Measurements from ENCODE around the gene NSUN4. TPM values are rescaled to one million over a fixed set of nuclear protein-coding genes. Genes with fewer than 3 reads are reported as not detected.

The NSUN4 gene
- total RNA-seq, 1 donor from 2014 or later, result 30.3 TPM

DNA sequence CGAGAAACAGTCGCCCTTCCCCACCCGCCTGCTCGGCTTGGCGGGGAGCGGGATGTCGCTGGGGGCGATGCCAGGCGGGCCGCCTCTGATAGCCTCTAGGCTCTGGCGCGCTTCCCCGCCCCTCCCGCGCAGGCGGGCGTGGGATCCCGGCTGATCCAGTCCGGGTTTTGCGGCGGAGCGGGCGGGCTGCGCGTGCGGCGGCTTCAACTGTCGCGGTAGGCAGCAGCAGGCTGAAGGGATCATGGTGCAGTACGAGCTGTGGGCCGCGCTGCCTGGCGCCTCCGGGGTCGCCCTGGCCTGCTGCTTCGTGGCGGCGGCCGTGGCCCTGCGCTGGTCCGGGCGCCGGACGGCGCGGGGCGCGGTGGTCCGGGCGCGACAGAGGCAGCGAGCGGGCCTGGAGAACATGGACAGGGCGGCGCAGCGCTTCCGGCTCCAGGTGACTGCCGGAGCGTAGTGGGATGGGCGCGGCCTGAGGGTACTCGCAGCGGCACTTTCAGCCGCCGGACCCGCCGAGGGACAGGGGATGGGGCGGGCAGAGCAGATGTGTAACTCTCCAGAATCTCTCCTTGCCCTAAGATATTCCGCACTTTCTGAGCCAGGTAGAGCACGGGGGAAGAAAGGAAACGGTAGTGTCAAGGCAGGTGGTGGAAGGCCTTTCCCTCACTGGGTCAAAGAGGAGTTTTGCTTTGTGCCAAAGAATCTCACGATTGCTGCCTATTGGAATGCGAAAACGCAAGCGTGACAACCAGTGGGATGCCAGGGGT is 53.7 kb downstream of the NSUN4 start, which contains the start of gene FAAH:
Gene FAAH (plus strand): TSS at position 210 of the 764 bp plus-strand sequence. CDS start 32 bp downstream, at position 242.
- H3K9me3 Mint-ChIP-seq (ENCODE audit: low read depth), result peaks cover 12% of the 10 kb centered on the region
- peaks cover 35% of the 10 kb centered on the region for H3K27me3 Mint-ChIP-seq
- peak within 1 kb of the TSS; percentile 83 for H3K4me3 Mint-ChIP-seq (ENCODE audit: low read depth)
- H3K27ac Mint-ChIP-seq, result peak within 1 kb of the TSS; percentile 87
- peak; percentile 58 for DNase-seq (ENCODE audit: low spot score, unreplicated experiment)
- peaks cover 3% of the 10 kb centered on the region for H3K36me3 Mint-ChIP-seq (ENCODE audit: insufficient read depth)
- TF ChIP-seq, protein P1, sequence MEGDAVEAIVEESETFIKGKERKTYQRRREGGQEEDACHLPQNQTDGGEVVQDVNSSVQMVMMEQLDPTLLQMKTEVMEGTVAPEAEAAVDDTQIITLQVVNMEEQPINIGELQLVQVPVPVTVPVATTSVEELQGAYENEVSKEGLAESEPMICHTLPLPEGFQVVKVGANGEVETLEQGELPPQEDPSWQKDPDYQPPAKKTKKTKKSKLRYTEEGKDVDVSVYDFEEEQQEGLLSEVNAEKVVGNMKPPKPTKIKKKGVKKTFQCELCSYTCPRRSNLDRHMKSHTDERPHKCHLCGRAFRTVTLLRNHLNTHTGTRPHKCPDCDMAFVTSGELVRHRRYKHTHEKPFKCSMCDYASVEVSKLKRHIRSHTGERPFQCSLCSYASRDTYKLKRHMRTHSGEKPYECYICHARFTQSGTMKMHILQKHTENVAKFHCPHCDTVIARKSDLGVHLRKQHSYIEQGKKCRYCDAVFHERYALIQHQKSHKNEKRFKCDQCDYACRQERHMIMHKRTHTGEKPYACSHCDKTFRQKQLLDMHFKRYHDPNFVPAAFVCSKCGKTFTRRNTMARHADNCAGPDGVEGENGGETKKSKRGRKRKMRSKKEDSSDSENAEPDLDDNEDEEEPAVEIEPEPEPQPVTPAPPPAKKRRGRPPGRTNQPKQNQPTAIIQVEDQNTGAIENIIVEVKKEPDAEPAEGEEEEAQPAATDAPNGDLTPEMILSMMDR (IDR thresholded peaks at IDR 0.05; ENCODE audit: unreplicated experiment), result no peak
- H3K4me1 Mint-ChIP-seq (ENCODE audit: low read depth), result peaks cover 27% of the 10 kb centered on the region

DNA sequence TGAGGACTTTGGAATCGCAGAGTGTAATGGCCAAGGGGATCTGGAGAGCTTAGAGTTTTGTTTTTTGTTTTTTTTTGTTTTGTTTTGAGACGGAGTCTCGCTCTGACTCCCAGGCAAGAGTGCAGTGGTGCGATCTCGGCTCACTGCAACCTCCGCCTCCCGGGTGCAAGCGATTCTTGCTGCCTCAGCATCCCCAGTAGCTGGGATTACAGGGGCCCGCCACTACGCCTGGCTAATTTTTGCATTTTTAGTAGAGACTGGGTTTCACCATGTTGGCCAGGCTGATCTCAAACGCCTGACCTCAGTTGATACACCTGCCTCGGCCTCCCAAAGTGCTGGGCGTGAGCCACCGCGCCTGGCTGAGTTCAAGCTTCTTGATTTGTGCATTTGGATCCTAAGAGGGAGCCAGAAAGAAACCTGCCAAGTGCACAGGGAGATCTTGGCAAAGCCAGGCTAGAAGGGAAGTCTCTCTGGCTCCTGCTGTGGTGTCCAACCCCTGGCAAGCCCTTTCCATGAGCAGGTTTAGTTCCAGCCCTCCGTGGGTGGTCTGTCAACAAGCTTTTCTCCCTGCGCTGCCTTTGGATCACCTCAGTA is 54.4 kb downstream of the NSUN4 start:
- Mint-ChIP-seq H3K27me3 (peaks cover 39% of the 10 kb centered on the region), H3K36me3 (ENCODE audit: insufficient read depth) (peaks cover 3% of the 10 kb centered on the region), H3K27ac (peak overlapping the region; percentile 87), H3K4me1 (ENCODE audit: low read depth) (peaks cover 27% of the 10 kb centered on the region), H3K4me3 (ENCODE audit: low read depth) (peak overlapping the region; percentile 83), H3K9me3 (ENCODE audit: low read depth) (peaks cover 12% of the 10 kb centered on the region)
- TF ChIP-seq, protein P1 (IDR thresholded peaks at IDR 0.05; ENCODE audit: unreplicated experiment), result no peak
- DNase-seq (ENCODE audit: low spot score, unreplicated experiment), result no peak

DNA sequence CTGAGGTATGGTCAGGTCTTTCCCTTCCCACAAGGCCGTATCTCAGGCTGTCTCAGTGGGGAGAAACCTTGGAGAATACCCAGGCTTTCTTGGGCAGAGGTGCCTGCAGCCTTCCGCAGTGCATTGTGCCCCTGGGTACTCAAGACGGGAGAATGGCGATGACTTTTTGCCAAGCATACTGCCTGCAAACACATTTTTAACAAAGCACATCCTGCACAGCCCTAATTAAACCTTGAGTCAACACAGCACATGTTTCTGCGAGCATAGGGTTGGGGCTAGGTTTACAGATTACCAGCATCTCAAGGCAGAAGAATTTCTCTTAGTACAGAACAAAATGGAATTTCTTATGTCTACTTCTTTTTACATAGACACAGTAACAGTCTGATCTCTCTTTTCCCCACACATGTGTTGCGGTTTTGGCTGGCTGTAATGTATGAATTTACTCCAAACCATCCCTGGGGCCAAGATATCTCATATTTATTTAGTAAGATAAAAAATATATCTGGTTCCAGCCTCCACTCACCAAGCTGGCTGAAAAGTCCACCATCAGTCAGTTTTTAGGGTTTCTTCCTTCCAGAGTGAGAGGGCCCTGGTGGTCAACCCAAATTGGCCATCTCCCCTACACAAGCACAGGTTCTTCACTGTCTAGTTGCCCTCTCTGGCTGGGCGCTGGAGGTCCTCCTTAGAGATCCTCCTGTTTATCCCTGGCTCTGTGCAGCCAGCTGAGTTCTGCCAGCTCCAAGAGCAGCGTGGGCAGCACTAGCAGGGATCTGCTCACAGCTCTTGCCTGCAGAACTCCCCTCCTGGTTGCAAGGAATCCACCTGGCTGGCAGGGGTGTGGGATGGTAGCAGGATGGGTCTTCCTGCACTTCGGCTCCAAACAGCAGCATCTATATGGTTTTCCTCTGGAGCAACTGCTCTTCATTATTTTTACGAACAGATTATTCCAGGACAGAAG is 56.1 kb downstream of the NSUN4 start:
- peaks cover 39% of the 10 kb centered on the region for H3K27me3 Mint-ChIP-seq
- H3K36me3 Mint-ChIP-seq (ENCODE audit: insufficient read depth), result peaks cover 3% of the 10 kb centered on the region
- peak overlapping the region; percentile 41 for H3K4me3 Mint-ChIP-seq (ENCODE audit: low read depth)
- TF ChIP-seq, protein P1 (IDR thresholded peaks at IDR 0.05; ENCODE audit: unreplicated experiment), result no peak
- H3K4me1 Mint-ChIP-seq (ENCODE audit: low read depth), result peaks cover 29% of the 10 kb centered on the region
- no peak overlapping the region for H3K27ac Mint-ChIP-seq
- DNase-seq (ENCODE audit: low spot score, unreplicated experiment), result no peak
- peaks cover 12% of the 10 kb centered on the region for H3K9me3 Mint-ChIP-seq (ENCODE audit: low read depth)

DNA sequence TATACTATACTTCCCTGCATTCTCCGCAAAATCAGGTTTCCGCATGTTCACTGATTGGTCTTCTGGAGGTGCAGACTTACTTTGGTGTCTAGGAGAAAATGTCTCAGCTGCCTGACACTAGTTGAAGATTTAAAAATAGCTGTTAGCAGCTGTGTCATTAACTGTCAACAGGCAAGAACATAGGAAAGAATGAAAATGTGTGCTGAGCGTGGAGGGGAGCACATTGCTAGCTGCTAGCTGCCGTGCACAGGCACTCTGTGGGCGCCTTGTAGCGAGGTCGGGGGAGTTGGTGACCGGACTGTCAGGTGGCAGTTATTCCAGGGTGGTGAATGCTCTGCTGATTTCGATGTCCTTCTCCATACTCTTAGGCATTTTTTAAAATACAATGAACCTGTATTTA is 58.7 kb downstream of the NSUN4 start:
- Mint-ChIP-seq H3K27ac (no peak overlapping the region), H3K36me3 (ENCODE audit: insufficient read depth) (peaks cover 2% of the 10 kb centered on the region), H3K9me3 (ENCODE audit: low read depth) (no peaks in the 10 kb centered on the region), H3K4me1 (ENCODE audit: low read depth) (peaks cover 29% of the 10 kb centered on the region), H3K4me3 (ENCODE audit: low read depth) (no peak overlapping the region), H3K27me3 (peaks cover 34% of the 10 kb centered on the region)
- TF ChIP-seq, protein P1 (IDR thresholded peaks at IDR 0.05; ENCODE audit: unreplicated experiment), result no peak
- DNase-seq (ENCODE audit: low spot score, unreplicated experiment), result no peak

DNA sequence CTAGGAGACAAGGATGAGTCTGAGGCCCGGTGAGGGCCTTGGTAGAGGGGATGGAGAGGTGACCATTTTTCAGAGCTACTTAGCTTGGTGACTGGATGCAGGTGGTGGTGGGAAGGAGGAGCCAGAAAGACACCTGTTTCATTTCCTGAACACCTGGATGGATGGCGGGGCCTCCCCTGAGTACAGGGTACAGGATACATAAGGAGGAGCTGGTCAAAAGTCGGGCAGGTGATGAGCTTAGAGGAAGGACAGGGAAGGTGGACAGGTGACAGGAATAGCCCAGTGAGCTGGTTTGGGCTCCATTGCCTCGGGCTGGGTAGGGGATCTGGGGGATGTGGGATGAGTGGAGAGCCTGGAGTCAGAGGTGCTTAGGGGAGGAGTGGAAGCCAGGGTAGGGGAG is 59.8 kb downstream of the NSUN4 start:
- Mint-ChIP-seq H3K9me3 (ENCODE audit: low read depth) (no peaks in the 10 kb centered on the region), H3K36me3 (ENCODE audit: insufficient read depth) (peaks cover 2% of the 10 kb centered on the region), H3K4me3 (ENCODE audit: low read depth) (no peak overlapping the region), H3K27me3 (peaks cover 24% of the 10 kb centered on the region), H3K4me1 (ENCODE audit: low read depth) (peaks cover 19% of the 10 kb centered on the region), H3K27ac (no peak overlapping the region)
- DNase-seq (ENCODE audit: low spot score, unreplicated experiment), result no peak
- TF ChIP-seq, protein P1 (IDR thresholded peaks at IDR 0.05; ENCODE audit: unreplicated experiment), result no peak

Measured in progenitor cell of endocrine pancreas (in vitro differentiated cells).